SJSA1 (cell line): ENCODE data around the gene BCKDHB. TPM values are rescaled to one million over a fixed set of nuclear protein-coding genes. Genes with fewer than 3 reads are reported as not detected.
A peak's percentile ranks its signal among the peaks of the same experiment; 100 is the strongest.

Experiments used
- DNase-seq, 2 experiments: peaks; one replicate each; pipeline ENCODE4 v3.0.0-alpha.2; 2015 to 2020; ENCODE audit warnings: low spot score in 2 of 2, low read depth in 1 of 2
- H3K27ac ChIP-seq: fragments of 250-450 bp; sonication (Bioruptor Pico); 2 replicates; pipeline ENCODE4 v1.5.1; 2020; ENCODE audit warnings: mild to moderate bottlenecking, moderate library complexity
- H3K27me3 ChIP-seq: fragments of 250-450 bp; sonication (Bioruptor Pico); replicated peaks from 2 replicates; pipeline ENCODE4 v1.5.1; 2020; ENCODE audit warnings: mild to moderate bottlenecking, moderate library complexity
- H3K36me3 ChIP-seq: fragments of 250-450 bp; sonication (Bioruptor Pico); 2 replicates; pipeline ENCODE4 v1.5.1; 2020; ENCODE audit warnings: mild to moderate bottlenecking
- H3K4me1 ChIP-seq: fragments of 250-450 bp; sonication (Bioruptor Pico); replicated peaks from 2 replicates; pipeline ENCODE4 v1.6.1; 2021; ENCODE audit warnings: mild to moderate bottlenecking
- H3K4me3 ChIP-seq: fragments of 250-450 bp; sonication (Bioruptor Pico); 2 replicates; pipeline ENCODE4 v1.5.1; 2020; ENCODE audit warnings: mild to moderate bottlenecking
- H3K9me3 ChIP-seq: fragments of 250-450 bp; sonication (Bioruptor Pico); replicated peaks from 2 replicates; pipeline ENCODE4 v1.5.1; 2020; ENCODE audit warnings: mild to moderate bottlenecking
- total RNA-seq: library from RNA; depleted of rRNA; stranded (reverse); fragments of >200 nt; shearing (Covaris generic); gene quantifications from 2 replicates; pipeline ENCODE4 v1.2.3, GENCODE V29; 2014

The BCKDHB gene
- total RNA-seq, 1 experiment from 2014 or later, result 27.5 TPM

DNA sequence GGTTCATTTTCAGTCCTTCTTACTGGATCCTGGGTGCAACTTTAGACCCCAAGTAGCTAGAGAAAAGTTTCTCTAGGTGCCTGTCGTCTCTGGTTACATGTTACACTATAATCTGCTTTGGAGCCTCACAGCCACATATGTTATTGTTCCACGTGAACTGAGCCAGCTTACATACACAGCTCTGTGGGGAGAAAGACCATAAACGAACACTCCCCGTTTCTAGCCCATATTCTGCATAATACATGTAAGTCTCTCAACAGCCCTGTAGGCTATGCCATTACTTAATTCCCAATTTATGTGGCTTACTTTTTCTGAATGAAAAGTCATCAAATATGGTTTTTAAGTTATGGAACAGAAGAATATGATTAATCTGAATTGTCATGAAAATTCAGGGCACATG, 233.8 kb downstream of the BCKDHB start:
- Histone ChIP-seq H3K27ac (no peak overlapping the region), H3K27me3 (no peaks in the 10 kb centered on the region), H3K9me3 (no peaks in the 10 kb centered on the region), H3K36me3 (no peaks in the 10 kb centered on the region), H3K4me3 (no peak overlapping the region), H3K4me1 (no peaks in the 10 kb centered on the region; the same call in 1 of the 2 replicates)
- no peak for DNase-seq

DNA sequence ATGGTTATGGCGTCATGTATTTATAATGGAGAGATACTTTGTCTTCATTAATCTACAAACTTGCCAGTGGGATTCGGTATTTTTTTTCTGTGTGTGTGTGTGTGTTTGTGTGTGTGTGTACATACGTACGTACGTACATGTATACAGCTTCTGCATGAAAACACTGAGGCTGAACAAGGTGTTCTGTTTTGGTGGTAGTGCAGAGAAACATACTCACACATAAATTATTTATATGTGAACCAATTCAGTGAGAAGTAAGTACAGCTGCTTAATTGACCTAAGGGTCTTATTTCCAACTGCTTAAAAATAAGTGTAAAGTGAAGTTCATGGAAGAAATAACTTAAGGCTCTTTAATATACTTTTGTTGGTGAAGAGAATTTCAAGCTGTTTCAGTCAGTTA, 234.2 kb downstream of the BCKDHB start:
- no peaks in the 10 kb centered on the region for H3K27me3 ChIP-seq
- no peaks in the 10 kb centered on the region for H3K36me3 ChIP-seq
- no peaks in the 10 kb centered on the region for H3K9me3 ChIP-seq
- H3K27ac ChIP-seq, result no peak overlapping the region
- H3K4me3 ChIP-seq, result no peak overlapping the region
- DNase-seq, result no peak
- no peaks in the 10 kb centered on the region; the same call in 1 of the 2 replicates for H3K4me1 ChIP-seq

DNA sequence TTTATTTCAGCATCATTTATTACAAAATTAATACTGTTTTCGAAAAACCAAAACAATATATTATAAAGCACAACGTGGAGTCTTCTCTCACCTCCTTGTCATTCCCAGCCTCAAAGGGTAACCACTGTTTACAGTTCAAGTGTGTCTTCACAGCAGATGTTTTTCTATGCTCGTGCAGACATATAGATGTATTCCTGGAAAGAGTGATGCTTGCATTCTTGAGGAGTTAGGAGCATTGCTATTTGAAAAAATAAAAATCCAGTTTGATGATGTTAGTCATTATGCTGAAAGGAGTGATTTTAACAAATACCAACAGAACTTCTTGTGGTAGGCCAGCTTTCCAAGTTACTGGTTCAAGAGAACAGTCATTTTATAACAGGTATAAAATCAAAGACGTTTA, 234.9 kb downstream of the BCKDHB start:
- no peak overlapping the region for H3K4me3 ChIP-seq
- H3K27ac ChIP-seq, result no peak overlapping the region
- H3K27me3 ChIP-seq, result no peaks in the 10 kb centered on the region
- H3K9me3 ChIP-seq, result no peaks in the 10 kb centered on the region
- H3K36me3 ChIP-seq, result no peaks in the 10 kb centered on the region
- peak in 1 of 2 experiments; percentile 15 for DNase-seq
- no peaks in the 10 kb centered on the region; the same call in 1 of the 2 replicates for H3K4me1 ChIP-seq

DNA sequence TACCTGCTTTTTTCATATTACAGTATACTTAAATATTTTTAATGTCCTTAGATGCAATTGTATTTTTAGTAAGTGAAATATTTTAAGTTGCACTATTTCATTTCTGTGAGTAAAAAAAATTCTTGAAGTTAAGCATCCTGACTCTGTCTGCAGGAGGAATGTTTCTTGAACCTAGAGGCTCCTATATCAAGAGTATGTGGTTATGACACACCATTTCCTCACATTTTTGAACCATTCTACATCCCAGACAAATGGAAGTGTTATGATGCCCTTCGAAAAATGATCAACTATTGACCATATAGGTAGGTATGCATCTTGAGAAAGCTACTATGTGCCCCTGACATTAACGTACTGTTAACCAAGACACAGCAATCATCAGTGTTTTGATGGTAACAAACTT, 237.0 kb downstream of the BCKDHB start:
- no peak for DNase-seq
- no peaks in the 10 kb centered on the region for H3K36me3 ChIP-seq
- H3K9me3 ChIP-seq, result no peaks in the 10 kb centered on the region
- H3K4me3 ChIP-seq, result no peak overlapping the region
- H3K27ac ChIP-seq, result no peak overlapping the region
- no peaks in the 10 kb centered on the region for H3K27me3 ChIP-seq
- H3K4me1 ChIP-seq, result no peaks in the 10 kb centered on the region; the same call in 1 of the 2 replicates

DNA sequence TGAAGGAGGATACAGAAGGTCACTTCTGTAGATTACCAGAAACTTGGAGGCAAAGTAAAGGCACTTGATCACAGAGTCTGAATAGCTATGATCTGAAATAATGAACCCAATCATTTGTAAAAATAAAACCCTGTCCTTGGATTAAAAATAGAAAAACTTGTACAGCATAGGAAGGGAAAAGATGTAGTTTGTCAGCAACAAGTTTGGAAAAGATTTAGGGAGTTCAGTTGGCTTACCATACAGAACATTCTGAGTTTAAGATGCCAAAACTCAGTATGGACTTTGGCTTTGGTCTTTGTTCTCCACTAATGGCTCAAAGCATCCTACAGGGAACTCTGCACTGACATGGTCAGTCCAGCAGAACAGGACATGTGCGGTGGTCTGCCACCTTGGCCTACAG, 240.6 kb downstream of the BCKDHB start:
- Histone ChIP-seq H3K27ac (no peak overlapping the region), H3K27me3 (no peaks in the 10 kb centered on the region), H3K4me1 (no peaks in the 10 kb centered on the region), H3K4me3 (no peak overlapping the region), H3K9me3 (no peaks in the 10 kb centered on the region), H3K36me3 (no peaks in the 10 kb centered on the region)
- DNase-seq, result no peak

DNA sequence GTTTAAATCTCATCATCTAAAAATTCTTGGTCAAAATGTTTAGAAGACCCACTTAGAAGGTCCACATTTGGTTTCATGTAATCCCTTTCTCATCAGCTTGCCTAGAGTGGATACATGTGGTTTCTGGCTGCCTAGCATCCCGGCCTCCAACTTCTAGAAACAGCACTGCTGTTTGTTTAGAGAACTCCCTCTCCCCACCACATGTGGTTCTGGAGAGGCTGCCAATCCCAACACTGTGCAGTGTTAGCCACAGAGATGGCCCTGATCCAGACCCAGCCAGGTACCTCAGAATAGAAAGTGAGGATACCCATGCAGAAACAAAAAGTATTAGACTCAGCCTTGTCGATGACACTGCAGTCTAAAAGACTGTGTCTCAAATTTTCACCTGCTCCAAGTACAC, 241.8 kb downstream of the BCKDHB start:
- no peaks in the 10 kb centered on the region for H3K4me1 ChIP-seq
- H3K27ac ChIP-seq, result no peak overlapping the region
- H3K27me3 ChIP-seq, result no peaks in the 10 kb centered on the region
- H3K4me3 ChIP-seq, result no peak overlapping the region
- no peak for DNase-seq
- no peaks in the 10 kb centered on the region for H3K36me3 ChIP-seq
- H3K9me3 ChIP-seq, result no peaks in the 10 kb centered on the region

DNA sequence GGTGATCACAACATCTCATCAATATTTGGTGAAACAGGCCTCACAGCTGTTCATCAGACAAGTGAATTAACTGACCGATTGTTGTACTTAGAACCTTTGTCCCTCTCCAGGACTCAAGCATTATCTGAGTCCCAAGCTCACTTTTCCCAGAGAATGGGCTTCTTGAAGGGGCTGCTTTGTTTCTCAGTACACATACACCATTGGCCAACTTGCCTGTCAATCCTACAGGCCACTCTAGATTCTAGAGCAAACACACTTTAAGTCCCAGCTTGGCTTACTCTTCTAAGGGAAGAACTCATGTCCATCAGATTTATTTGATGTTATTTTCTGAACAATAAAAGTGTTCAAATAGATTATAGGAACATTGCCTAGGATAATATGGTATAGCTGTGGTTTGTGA, 249.5 kb downstream of the BCKDHB start:
- no peaks in the 10 kb centered on the region for H3K36me3 ChIP-seq
- DNase-seq, result no peak
- H3K27ac ChIP-seq, result no peak overlapping the region
- H3K4me1 ChIP-seq, result no peaks in the 10 kb centered on the region
- H3K27me3 ChIP-seq, result no peaks in the 10 kb centered on the region
- H3K9me3 ChIP-seq, result no peaks in the 10 kb centered on the region
- H3K4me3 ChIP-seq, result no peak overlapping the region

DNA sequence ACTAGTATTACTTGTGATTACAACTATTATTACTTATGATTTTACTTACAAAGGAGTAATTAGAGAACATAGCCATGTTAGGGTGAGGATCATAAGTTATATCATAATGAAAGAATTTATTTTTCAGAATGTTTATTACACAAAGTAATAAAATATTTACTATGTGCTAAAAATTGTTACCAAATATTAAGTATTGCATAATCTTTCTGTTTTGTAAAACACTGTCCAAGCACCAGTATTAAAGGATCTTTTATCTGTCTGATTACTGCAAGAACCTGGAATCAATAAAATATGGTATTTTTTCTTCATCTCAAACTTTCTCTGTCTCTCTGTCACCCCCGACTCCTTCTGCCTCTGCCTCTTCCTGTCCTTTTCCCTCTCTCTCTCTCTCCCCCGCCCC, 250.1 kb downstream of the BCKDHB start:
- Histone ChIP-seq H3K27ac (no peak overlapping the region), H3K36me3 (no peaks in the 10 kb centered on the region)

DNA sequence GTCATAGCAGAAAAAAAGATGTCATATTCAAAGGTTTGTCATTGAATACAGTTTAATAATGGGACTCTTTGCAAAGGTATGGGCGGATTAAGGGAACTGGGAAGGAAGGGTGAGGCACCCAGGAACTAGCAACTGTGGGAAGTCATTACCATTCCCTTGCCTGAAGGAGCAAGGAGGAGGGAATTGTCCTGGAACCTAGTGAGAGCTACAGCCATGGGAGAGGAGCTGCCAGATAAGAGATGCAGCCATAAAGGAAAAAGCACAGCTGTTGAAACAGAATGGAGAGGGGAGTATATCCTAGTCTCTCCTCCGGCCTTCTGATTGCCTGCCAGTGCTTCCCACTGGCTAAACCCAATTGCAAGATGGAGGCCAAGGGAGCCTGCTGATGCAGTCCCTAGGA, 250.6 kb downstream of the BCKDHB start:
- Histone ChIP-seq H3K36me3 (no peaks in the 10 kb centered on the region), H3K9me3 (no peaks in the 10 kb centered on the region), H3K4me3 (no peak overlapping the region), H3K27me3 (no peaks in the 10 kb centered on the region), H3K4me1 (no peaks in the 10 kb centered on the region), H3K27ac (no peak overlapping the region)
- DNase-seq, result no peak

More for the DNA sequence above, 250.1 kb downstream of the BCKDHB start:
- no peaks in the 10 kb centered on the region for H3K27me3 ChIP-seq
- no peaks in the 10 kb centered on the region for H3K9me3 ChIP-seq
- no peaks in the 10 kb centered on the region for H3K4me1 ChIP-seq
- H3K4me3 ChIP-seq, result no peak overlapping the region
- no peak for DNase-seq

DNA sequence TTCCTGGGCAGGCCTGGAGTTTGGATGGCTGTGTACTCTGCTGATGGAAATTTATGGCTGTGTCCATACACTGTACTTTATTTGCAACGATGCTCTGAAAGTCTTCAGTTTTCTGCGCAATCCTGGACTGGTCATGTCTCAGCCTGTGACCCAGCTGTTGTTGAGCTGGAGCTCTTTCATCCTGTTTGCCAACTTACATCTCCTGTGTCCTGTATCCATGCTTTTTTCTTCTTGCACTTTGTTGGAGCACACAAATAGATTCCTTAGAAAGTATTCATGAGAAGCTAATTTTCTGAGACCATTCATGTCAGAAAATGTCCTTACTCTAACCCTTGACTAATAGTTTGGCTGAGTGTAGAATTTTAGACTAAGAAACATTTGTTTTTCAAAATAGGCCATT, 251.2 kb downstream of the BCKDHB start:
- Histone ChIP-seq H3K4me1 (no peaks in the 10 kb centered on the region), H3K36me3 (no peaks in the 10 kb centered on the region), H3K9me3 (no peaks in the 10 kb centered on the region), H3K27ac (no peak overlapping the region), H3K4me3 (no peak overlapping the region), H3K27me3 (no peaks in the 10 kb centered on the region)
- DNase-seq, result no peak

DNA sequence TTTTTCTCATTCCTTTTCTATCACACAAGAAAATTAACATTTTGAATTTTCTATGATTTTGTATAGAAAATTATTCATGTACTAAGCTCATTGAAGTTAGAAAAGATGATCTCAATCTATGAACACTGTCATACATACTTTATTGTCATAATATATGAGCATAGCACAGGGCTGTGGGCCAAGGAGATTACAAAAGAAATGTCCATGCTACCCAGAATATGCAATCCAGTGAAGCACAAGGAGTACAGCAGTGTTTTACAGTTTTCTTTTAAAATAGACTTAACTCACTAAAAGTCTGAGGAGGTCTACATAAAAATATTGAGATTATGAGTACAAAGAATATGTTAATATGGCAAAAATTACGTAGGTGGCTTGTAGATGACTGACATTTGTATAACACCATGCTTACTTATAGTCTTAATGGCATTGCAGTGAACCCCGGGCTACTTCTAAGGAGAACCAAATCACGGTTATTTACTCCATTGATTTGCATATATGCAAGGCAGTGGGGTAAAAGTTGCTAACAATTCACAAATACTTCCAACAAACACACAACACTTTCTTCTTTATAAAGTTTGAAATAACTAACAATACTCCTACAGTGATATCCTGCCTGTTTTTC, 257.1 kb downstream of the BCKDHB start:
- no peak for DNase-seq
- Histone ChIP-seq H3K36me3 (no peaks in the 10 kb centered on the region), H3K9me3 (no peaks in the 10 kb centered on the region), H3K4me3 (no peak overlapping the region), H3K27ac (no peak overlapping the region), H3K4me1 (no peaks in the 10 kb centered on the region), H3K27me3 (no peaks in the 10 kb centered on the region)

DNA sequence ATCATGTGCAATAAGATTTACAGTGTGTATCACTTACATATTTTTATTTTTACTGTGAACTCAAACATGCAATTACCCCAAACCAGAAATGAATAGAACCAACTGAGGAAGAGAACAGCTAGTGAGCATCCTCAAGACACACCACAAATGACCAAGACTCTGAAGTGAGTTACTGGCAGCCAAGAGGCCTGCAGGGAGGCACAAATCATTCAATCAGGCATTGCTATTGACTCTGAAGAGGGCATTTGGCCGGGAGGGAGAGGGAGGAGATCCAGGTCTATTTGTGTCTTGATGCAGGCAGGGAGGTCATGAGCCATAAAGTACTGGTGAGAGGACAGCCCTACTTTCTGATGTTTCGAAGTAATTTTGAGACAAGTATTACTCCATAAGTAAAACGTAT, 257.7 kb downstream of the BCKDHB start:
- no peak for DNase-seq
- Histone ChIP-seq H3K27ac (no peak overlapping the region), H3K27me3 (no peaks in the 10 kb centered on the region), H3K4me1 (no peaks in the 10 kb centered on the region), H3K4me3 (no peak overlapping the region), H3K36me3 (no peaks in the 10 kb centered on the region), H3K9me3 (no peaks in the 10 kb centered on the region)

DNA sequence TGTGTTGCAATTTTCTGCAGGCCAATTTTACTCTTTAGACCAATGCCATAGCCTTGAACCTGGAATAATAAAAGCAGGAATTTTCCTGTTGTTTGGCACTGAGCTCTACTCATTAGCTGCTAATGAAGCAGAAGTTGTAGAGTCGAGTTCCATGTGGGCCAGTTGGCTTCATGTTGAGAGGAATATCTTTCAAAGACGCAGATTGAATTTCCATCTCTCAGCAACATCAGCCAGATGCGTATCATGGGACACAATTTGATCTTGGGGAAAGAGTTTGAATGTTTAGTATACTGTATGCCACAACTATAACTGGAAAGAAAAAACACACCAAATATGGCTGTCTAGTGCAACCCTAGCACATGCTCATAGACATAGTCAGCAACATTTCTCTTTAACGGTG, 259.6 kb downstream of the BCKDHB start:
- no peaks in the 10 kb centered on the region for H3K4me1 ChIP-seq
- H3K9me3 ChIP-seq, result no peaks in the 10 kb centered on the region
- no peak for DNase-seq
- no peak overlapping the region for H3K27ac ChIP-seq
- H3K27me3 ChIP-seq, result no peaks in the 10 kb centered on the region
- H3K4me3 ChIP-seq, result no peak overlapping the region
- no peaks in the 10 kb centered on the region for H3K36me3 ChIP-seq

DNA sequence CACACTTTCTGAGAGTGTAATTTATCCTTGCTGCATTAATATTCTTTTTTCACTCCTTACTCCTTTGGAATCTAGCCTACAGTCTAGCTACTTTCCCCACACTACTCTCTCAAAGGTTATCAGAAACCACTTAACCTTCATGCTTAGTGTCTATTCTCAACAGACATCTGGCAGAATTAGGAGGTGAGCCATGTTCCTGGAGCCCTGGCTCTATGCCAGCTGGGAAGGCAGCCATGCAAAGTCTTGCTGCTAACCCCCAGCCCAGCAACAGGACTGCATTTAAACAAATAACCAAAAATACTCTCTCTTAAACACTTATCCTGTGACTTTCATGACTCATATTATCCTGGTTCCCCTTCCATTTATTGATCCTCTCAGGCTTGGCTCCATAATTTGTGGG, 260.2 kb downstream of the BCKDHB start:
- Histone ChIP-seq H3K9me3 (no peaks in the 10 kb centered on the region), H3K36me3 (no peaks in the 10 kb centered on the region), H3K27ac (no peak overlapping the region), H3K4me1 (no peaks in the 10 kb centered on the region), H3K4me3 (no peak overlapping the region), H3K27me3 (no peaks in the 10 kb centered on the region)
- DNase-seq, result no peak

DNA sequence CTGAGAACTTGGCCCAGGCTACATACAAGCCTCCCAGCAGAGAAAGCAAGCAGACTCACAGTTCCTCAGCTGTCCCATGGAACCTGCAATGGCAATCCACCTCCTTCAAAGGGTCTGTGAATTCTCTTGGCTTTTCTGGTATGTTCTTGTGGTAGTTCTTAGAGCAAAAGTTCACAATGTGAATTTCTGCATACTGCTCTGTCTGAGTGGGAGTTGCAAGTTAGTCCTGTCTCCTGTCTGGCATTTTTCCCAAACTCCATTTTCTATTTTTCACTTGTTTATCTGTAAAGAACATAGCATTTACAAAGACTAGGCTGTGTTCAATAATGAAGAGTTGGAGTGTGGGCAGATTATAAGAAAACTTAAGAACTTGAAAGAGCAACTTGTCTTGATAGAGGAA, 269.9 kb downstream of the BCKDHB start:
- Histone ChIP-seq H3K4me3 (no peak overlapping the region), H3K36me3 (no peaks in the 10 kb centered on the region), H3K27ac (no peak overlapping the region), H3K4me1 (no peaks in the 10 kb centered on the region), H3K9me3 (no peaks in the 10 kb centered on the region), H3K27me3 (no peaks in the 10 kb centered on the region)
- no peak for DNase-seq
